ENCODE measurements around the gene NALCN. TPM values are rescaled to one million over a fixed set of nuclear protein-coding genes. Genes with fewer than 3 reads are reported as not detected.
A peak's percentile ranks its signal among the peaks of the same experiment; 100 is the strongest.

The NALCN gene
- total RNA-seq, 1 donor from 2014 or later, result 5.3 TPM

DNA sequence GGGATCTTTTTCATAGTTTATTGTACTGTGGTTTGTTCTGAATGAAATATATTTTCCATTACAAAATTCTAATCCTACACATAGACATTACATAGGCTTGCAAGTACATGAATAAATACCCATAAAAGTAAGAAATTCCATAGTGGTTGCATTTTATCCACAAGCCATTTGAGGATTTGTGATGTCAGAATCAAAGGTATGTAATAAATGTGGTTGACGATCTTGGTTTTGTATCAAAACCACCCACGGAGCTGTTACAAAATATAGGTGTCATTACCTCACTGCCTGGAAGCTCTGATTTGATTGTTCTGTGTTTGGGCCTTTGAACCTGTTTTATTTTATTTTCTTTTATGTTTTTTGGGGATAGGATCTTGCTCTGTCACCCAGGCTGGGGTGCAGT, 125.1 kb downstream of the NALCN start:
- no peak for DNase-seq (ENCODE audit: low read depth, low spot score)

DNA sequence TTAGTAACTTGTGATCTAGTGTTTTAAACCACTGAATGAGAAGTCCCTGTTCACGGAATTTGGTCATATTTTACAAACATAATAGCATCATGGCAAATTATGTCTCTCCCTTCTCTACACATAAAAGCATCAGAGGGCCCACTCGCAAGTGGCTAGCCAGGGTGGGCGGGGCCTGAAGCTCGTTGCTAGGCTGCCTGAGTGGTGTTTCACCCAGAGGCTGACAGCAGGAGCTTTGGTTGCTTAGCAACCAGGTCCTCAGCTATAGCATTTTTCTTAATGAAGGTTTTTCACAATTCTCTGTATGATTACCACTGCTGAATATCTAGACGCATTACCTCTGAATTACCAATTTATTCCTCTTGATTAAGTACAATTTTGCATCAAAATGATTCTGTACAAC, 126.5 kb downstream of the NALCN start:
- DNase-seq (ENCODE audit: low read depth, low spot score), result no peak

DNA sequence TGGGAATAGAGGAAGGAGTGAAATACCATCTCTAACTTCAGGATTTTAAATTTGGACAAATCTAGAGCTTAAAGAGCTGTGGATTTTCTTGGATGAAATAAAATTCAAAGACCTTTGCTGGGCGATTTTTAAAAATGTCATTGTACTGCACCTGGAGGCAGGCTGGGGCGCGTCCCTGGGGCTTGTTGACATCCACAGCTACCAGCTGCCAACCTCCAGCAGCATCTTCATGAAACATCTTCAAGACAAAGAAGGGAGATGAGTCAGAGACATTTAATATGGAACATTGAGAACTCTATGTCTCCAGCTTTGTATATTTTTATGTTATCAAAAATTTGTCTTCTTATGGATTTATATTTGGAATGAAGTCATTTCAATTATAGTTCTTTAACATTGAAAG, 132.5 kb downstream of the NALCN start:
- DNase-seq (ENCODE audit: low read depth, low spot score), result no peak

DNA sequence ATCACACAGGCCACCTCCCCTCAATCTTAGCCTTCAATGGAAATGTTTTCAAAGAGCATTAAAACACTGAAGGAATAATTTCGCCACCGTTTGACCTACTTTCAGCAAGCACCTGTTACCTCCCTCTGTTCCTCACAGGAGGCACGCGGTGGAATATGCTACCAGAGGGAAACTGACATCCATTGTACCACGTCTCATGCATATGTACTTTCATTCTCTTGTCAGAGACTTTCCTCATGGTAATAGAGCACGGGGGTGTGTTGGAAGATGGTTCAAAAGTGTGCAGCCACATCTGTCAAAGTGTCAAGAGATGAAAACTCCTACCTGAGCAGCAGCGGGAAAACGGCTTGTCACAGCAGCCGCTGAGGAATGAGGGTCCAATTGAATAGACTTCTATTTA, 143.4 kb downstream of the NALCN start:
- no peak for DNase-seq (ENCODE audit: low read depth, low spot score)

DNA sequence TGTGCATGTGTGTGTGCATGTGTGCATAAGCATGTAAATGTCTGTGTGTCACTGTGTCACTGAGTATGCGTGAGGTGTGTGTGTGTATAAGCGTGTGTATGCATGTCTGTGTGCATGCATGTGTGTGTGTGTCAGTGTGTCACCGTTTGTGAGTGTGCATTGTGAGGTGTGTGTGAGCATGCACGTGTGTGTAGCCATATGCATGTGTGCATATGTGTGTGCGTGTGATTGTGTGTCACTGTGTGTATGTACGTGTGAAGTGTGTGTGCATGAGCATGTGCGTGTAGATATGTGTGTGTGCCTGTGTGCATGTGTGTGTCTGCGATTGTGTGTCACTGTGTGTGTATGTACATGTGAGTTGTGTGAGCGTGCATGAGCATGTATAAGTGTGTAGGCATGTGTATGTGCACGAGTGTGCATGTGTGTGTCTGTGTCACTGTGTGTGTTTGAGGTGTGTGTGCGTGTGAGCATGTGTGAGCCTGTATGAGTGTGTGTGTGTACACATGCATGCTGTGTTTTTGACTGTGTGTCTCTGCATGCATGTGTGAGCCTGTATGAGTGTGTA, 144.5 kb downstream of the NALCN start:
- no peak for DNase-seq (ENCODE audit: low read depth, low spot score)

DNA sequence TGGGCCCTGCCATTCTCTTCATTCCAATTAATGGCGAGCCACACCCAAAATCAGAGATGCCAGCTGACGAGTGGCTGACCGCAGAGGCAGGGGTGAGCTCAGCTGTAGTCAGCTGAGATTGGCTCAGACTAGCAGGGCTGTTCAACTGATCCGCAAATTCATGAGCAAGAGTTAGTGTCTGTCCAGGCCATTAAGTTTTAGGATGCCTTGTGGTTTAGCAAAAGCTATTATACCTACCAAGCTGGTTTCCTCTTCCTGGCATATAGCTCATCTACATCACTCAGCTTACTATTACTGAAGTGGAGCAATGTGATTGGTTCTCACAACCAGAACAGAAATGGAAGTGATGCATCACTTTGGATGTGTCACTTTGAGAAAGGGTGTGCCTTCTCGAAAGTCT, 148.7 kb downstream of the NALCN start:
- no peak for DNase-seq (ENCODE audit: low read depth, low spot score)

DNA sequence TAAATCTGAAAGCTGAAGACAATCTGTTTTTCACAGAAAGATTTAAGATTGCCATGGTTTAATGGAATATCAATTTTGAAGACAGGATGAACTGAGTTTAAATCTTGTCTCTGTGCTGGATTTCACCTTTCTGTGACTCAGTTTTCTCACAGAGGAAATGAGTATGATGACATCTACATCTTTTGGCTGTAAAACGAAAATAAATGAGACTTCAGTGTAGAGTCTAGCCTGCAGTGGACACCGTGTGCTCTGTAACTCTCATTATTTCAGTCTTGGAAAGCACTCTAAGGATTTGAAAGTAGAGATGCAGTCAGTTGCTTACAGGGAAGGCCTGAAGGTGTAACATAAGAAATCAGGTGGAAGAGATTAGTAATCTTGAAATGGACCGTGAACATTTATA, 150.4 kb downstream of the NALCN start:
- DNase-seq (ENCODE audit: low read depth, low spot score), result no peak

DNA sequence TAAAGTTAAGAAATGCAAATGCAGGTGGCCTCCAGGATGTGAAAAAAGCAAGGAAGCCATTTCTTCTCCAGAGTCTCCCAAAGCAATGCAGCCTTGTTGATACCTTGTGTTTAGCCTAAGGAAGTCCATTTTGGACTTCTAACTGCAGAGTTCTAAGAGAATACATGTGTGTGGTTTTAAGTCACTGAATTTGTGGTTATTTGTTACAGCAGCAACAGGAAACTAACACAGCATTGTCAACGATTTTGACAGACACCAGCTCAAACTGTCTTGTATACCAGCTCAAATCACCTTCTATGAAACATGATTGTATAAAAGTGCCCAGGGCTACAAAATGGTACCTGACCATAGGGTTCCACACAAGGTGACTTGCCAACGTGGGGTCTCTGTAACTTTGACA, 151.4 kb downstream of the NALCN start:
- DNase-seq (ENCODE audit: low read depth, low spot score), result no peak

DNA sequence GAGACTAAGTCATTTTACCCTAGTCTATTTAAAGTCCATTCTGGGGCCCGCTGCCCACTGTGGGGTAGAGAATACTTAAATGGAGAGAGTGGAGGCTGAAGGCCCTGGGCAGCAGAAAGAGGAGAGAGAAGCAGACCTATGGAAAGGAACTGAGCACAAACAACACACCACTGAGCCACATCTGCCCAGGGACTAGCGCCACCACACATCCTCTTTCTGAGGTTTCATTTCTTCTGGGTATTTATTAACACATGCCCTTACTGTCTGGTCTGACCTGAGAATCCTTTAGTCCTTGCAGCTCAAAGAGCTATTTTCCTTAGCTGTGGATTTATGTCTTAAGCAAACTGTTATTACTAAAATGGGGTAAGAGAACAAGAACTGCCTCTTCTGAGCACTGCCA, 154.0 kb downstream of the NALCN start:
- DNase-seq (ENCODE audit: low read depth, low spot score), result no peak

DNA sequence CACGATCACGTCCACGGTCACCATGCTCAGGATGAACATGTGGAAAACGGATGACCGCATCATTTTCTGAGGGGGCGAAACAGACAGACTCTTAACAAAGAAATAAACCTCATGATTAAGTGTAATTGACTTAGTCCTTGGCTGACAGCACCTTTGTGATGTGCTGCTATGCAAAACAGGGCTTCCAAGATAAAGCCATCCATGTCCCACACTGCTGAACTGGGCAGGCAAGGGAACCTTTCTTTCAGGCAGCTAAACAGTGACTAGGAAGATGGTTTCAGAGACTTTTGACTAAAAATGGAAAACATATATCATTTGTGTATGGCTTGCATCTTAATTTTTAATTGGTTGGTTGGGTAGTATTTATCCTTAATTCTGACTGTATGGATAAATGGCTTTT, 157.8 kb downstream of the NALCN start:
- no peak for DNase-seq (ENCODE audit: low read depth, low spot score)

DNA sequence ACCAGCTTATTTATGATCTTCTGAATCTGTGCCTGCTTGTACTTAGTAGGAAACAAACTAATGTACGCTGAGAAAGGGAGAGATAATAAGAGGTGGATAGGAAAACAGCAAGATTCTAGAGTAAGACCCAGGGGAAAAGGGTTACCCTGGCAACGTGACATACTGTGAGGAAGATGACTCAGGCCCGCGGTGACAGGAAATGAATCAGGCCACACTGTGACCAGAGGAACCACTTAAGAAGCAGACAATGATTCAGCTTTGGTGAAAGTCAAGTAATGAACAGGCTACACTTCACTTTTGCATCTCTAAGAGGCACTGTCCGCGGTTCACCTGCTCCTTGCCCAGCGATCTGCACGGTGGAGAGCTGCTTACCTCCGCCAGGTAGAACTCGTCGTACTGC, 158.2 kb downstream of the NALCN start:
- peak; percentile 55 for DNase-seq (ENCODE audit: low read depth, low spot score)

DNA sequence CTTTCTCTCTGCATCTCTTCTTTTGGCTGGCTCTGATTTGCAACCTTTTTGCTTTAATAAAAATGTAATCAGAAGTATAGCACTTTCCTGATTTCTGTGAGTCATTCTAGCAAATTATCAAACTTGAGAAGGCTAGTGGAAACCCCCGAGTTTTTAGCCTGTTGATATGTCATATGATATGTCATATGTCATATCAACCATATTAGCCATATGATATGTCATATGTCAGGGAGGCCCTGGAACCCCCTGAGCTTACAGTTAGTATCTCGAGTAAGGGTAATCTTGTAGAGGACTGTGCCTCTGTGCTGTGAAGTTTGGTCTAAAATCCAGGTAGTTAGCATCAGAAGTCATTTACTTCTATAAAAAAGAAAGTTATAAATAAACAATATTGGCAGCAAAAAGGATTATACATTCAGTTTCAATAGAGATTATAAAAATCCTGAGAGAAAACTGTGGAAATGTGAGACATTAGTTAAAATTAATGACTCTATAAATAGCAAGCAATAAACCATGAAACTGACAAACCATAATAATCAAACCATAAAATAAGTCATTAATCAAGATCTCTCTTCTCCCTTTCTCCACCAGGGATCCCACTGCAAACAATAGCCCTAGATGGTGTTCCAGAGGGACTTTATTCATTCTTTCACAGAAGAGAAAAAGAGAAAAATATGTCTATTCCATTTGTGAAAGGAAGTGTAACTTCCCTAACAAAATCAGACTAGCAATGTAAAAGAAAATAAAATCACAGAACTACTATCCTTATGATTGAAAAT, 167.4 kb downstream of the NALCN start:
- DNase-seq (ENCODE audit: low read depth, low spot score), result no peak

DNA sequence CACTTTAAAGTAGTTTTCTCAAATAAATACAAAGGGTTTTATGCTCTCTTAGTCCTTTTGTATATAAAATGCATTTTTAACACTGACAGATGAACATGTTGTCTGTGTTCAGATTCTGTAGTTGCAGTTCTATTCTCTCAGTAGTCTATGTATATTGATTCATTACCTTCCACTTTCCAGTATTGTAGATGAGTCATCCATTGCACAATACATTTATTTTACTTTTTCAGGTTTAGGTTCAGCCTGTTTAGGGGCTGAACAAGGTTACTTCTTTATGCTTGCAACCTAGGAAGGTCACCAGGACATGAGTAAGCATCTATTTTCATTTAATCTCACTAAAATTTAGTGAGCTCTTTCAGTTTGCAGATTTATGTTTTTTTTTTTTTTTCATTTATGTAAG, 173.6 kb downstream of the NALCN start:
- no peak for DNase-seq (ENCODE audit: low read depth, low spot score)

DNA sequence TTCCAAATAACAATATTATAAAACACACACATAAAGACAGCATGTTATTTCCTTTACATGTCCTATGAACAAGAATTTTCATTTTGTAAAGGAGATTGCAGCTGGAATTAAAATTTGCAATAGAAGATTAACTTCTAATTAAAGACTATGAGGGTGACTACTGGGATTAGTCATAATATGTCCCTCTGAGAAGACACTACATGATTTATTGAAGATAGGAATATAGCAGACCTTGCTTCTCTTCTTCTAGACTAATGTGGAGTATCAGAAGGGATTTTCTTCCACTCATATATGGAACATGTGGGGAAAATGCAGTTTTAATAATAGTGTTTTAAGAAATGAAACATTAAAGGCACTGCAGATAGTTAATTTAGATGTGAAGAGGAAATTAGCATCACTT, 177.8 kb downstream of the NALCN start:
- DNase-seq (ENCODE audit: low read depth, low spot score), result no peak

DNA sequence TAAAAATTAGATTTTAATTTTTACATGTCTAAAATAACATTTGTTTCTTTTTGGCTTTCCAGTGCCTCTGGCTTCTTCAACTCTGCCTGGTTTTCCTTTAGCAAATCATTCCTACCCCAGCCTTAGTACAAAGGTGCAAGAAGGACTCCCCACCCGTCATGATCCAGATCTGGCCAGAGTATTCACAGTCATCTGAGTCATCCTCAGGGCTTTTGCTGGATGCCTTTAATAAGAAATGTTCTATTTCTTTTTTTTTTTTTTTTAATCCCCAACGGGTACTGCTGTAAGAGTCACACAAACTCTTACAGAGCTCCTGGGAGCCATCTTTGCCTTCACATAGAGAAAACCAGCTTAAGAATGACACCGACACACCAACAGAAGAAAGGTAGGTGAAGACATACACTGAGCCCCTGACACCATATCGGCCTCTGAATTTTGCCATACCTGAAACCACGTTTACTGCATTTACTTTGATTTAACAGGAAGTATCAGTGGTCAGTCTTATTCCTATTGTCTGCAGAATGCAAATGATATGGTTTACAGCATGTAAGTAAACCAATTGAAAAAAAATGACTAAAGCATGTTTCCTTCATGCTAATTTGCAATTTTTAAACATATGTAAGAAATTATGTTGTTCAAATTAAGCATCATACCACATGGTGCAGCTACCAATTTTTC, 184.4 kb downstream of the NALCN start:
- DNase-seq (ENCODE audit: low read depth, low spot score), result no peak

DNA sequence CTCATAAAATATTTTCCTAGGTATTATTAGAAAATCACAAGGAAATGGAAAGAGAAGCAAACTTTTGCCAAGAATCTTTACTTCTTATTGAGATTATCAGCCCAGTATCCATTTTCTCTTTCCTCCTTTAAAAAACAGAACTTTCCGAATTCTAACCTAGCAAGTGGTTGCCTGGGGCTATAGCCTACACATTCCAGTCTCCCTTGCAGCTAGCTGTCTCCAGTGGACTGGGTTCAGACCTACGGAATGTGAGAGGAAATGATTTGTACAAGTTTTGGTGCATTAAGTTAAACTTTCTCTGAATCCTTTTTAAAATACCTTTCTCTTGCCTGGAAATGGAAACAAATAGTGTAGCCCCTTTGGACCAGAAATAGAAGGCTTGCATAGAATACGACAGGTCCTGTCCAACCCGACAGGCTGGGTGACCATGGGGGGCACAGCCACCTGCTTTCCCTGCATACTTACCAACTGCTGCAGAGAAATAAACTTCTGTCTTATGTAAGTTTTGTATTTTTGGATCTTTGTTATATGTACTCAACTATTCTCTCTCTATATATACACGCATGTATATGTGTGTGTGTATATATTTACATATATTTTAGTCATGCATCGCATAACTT, 185.9 kb downstream of the NALCN start:
- no peak for DNase-seq (ENCODE audit: low read depth, low spot score)

DNA sequence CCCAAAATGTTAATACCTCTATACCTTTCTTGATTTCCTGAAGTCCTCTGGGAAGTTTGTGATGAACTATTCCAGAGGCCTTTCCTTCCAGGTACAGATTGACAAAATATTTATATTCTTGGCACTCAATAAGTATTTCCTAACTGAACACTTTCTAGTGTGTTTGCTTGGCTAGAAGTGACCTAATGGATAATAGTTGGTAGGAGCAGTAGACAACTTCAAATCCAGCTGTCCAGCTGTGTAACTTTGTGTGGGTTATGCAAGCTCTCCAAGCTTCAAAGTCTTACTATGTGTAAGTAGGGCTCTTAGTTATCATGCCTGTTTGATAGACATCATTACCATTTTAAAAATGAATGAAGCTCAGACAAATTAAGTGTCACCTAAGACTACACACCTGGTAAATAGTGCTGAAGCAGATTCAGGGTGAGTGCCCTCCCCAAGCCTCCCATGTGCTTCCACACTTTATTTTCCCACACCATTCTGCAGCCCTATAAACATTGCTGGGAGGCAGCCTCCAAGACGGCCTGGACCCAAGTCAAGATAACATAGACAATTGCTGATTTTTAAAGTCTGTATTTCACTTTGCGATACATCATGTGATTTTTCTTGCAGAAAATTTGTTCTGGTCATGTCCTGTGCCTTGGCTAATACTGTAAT, 196.6 kb downstream of the NALCN start:
- DNase-seq (ENCODE audit: low read depth, low spot score), result no peak

DNA sequence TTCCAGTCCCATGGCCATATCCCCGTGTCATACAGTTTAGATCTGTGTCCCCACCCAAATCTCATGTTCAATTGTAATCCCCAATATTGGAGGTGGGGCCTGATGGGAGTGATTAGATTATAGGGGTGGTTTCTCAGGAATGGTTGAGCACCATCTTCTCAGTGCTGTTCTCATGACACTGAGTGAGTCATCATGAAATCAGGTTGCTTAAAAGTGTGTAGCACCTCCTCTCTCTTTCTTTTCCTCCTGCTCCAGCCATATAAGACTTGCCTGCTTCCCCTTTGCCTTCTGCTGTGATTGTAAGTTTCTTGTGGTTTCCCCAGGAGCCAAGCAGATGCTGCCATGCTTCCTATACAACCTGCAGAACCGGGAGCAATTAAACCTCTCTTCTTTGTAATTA, 197.8 kb downstream of the NALCN start:
- DNase-seq (ENCODE audit: low read depth, low spot score), result no peak

DNA sequence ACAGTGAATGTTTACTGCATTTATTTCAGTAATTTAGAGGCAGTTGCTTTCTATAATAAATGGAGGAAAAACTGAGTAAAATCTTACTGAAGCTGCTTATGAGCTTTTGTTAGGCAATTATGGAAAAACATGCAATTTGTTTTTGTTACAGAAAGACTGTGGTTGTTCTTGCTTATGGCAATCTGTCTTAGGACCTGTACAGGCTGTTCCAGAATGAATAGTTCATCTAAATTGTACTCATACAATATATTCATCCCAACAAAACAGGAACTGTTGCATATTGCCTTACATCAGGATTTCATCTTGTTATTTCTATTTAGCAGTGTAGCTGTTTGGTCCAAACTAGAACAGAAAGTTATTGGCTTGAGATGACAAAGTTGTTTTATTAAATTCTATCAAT, 199.2 kb downstream of the NALCN start:
- no peak for DNase-seq (ENCODE audit: low read depth, low spot score)

DNA sequence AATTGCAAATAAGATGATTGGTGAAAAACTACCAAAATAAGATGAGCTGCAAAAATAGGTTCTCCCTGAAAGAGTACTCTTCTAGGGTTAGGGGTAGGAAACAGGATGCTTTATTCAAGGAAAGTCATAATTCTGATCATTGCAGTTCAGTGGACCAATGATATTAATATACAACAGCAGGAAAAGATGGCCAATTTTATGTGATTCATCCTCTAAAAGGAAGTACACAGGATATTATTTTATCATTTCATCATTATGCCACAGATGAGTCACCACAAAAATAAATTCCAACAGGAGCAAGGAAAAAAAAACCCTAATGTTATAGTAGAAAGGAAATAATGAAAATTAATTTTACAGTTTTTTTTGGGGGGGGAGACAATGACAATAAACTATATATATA, 205.0 kb downstream of the NALCN start:
- DNase-seq (ENCODE audit: low read depth, low spot score), result peak; percentile 40

DNA sequence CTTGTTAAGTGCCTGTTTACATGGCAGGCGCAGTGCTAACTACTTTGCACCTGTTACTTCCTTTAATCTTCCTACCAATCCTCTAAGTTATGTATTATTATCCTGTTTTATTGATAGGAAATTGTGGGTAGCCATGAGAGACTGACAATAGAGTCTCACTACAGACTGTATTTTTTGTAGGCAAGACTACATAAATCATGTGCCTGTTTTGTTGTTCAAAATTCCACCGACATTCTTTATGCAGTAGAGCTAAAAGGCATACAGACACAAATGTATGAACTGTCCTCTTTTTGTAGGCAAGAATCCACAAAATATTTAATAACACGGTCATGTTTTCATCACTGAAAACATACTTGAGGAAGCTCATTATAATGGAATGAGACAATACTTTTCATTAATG, 205.5 kb downstream of the NALCN start:
- no peak for DNase-seq (ENCODE audit: low read depth, low spot score)

All from pulmonary artery endothelial cell (primary cell).